C4-2B (cell line): ENCODE data around the gene ZBTB43.

Experiments used
- CTCF ChIP-seq: fragments of 450-650 bp; conservative IDR thresholded peaks from 2 replicates; pipeline ENCODE4 v1.5.1; 2017; ENCODE audit warnings: mild to moderate bottlenecking
- ZFX ChIP-seq: fragments of 450-650 bp; IDR thresholded peaks from 2 replicates; pipeline ENCODE4 v1.6.1; 2017

GRCh38 chr9:126806336-126806735, 1.5 kb downstream of the ZBTB43 start:
- TF ChIP-seq CTCF = no peak
- no peak for TF ChIP-seq ZFX
